ENCODE results near the gene DDAH2. TPM values are rescaled to one million over a fixed set of nuclear protein-coding genes. Genes with fewer than 3 reads are reported as not detected.

DDAH2 gene
- polyA plus RNA-seq, 3 donors: 29.8 to 56.0 (median 30.6) TPM

DNA sequence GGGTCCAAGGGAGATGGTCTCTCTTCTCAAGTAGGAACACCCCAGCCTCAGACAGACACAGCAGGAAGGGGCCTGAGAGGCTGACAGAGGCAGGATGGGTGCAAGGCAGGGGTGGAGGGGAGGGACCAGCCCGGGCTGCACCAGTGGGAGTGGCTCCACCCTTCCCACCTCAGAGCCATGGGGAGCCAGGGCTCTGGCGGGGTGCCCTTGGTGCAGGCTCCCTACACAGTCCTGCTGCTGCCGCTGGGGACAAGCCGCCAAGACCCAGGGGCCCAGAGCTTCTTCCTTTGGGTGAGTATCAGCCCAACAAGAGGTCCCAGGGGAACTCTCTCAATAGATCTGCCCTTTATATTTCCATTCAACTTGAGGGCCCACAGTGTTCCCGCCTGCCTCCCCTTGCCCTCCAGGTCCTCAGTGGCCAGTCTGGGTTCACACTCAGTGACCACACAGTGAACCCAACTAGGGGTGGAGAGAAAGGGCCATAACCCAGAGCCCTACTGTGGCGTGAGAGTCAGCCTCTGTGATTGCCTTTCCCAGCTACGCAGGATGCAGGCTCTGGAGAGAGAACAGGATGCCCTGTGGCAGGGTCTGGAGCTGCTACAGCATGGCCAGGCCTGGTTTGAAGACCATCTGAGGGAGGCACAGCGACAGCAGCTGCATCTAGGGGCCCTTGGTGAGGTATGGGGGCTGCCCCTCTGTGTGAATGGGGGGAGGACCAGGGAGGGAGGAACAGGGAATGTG is 33.9 kb upstream of the DDAH2 start:
- Mint-ChIP-seq H3K4me1 (peaks cover 10% of the 10 kb centered on the region), H3K9me3 (peaks cover 0 to 1% (median 0%) of the 10 kb centered on the region in 7 donors), H3K27me3 (ENCODE audit: low read depth in 3 of 3) (peaks cover under 1 to 11% (median 1%) of the 10 kb centered on the region in 3 donors), H3K27ac (peak overlapping the region in 4 of 7 donors; percentile 10 to 26 (median 18)), H3K4me3 (no peak overlapping the region), H3K36me3 (peaks cover 37 to 55% of the 10 kb centered on the region in 2 donors)
- Histone ChIP-seq H3K9me3 (replicated peaks in 1 of 2; ENCODE audit: control insufficient read depth in 1 of 2, insufficient read depth in 1 of 2, low read length in 2 of 2) (no peaks in the 10 kb centered on the region), H3K27ac (ENCODE audit: low read depth in 1 of 2, low read length in 2 of 2) (no peak overlapping the region), H3K79me2 (ENCODE audit: insufficient read depth, low read length) (no peaks in the 10 kb centered on the region), H3K4me2 (replicated peaks; ENCODE audit: extremely low read depth, low read length, poor library complexity, severe bottlenecking) (no peak overlapping the region), H4K20me1 (ENCODE audit: insufficient read depth, low read length) (no peaks in the 10 kb centered on the region), H3K27me3 (ENCODE audit: control insufficient read depth in 2 of 2, insufficient read depth in 2 of 2, low read length in 2 of 2) (no peaks in the 10 kb centered on the region), H3K36me3 (replicated peaks in 1 of 2; ENCODE audit: control insufficient read depth in 1 of 2, insufficient read depth in 2 of 2, low read length in 2 of 2) (peaks cover 18 to 48% of the 10 kb centered on the region in 2 donors), H3K9ac (ENCODE audit: insufficient read depth, low read length, poor library complexity, severe bottlenecking) (no peak overlapping the region), H3K4me1 (ENCODE audit: control insufficient read depth in 1 of 2, insufficient read depth in 2 of 2, low read length in 2 of 2) (peaks cover 8 to 9% of the 10 kb centered on the region in 2 donors), H3K4me3 (replicated peaks in 1 of 3; ENCODE audit: low read depth in 2 of 3, low read length in 3 of 3) (no peak overlapping the region), H2AFZ (ENCODE audit: insufficient read depth, low read depth, low read length, poor library complexity, severe bottlenecking) (no peak overlapping the region)
- TF ChIP-seq, protein P1, sequence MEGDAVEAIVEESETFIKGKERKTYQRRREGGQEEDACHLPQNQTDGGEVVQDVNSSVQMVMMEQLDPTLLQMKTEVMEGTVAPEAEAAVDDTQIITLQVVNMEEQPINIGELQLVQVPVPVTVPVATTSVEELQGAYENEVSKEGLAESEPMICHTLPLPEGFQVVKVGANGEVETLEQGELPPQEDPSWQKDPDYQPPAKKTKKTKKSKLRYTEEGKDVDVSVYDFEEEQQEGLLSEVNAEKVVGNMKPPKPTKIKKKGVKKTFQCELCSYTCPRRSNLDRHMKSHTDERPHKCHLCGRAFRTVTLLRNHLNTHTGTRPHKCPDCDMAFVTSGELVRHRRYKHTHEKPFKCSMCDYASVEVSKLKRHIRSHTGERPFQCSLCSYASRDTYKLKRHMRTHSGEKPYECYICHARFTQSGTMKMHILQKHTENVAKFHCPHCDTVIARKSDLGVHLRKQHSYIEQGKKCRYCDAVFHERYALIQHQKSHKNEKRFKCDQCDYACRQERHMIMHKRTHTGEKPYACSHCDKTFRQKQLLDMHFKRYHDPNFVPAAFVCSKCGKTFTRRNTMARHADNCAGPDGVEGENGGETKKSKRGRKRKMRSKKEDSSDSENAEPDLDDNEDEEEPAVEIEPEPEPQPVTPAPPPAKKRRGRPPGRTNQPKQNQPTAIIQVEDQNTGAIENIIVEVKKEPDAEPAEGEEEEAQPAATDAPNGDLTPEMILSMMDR (IDR thresholded peaks at IDR 0.05): no peak
- 91% methylated on average over 7 of the region's 8 CpGs for WGBS (ENCODE audit: insufficient coverage)
- no peak for DNase-seq
- intact Hi-C loops (cut with micrococcal nuclease): no loop called here

DNA sequence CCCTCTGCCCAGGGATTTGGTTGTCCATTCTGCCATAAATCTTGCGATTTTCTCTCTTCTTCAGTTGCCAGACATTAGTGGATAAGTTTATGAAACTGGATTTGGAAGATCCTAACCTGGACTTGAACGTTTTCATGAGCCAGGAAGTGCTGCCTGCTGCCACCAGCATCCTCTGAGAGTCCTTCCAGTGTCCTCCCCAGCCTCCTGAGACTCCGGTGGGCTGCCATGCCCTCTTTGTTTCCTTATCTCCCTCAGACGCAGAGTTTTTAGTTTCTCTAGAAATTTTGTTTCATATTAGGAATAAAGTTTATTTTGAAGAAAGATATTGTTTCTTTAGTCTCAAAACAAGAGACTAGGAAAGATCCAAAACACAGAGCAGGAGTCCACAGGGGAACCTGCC is 33.3 kb upstream of the DDAH2 start, which contains the start of gene SAPCD1:
TSS of gene SAPCD1 (plus strand) at position 301 of the 400 bp plus-strand sequence. CDS start 399 bp downstream, outside the sequence.
- H4K20me1 ChIP-seq (ENCODE audit: insufficient read depth, low read length): no peaks in the 10 kb centered on the region
- H3K27ac ChIP-seq (ENCODE audit: low read depth in 1 of 2, low read length in 2 of 2): no peak within 1 kb of the TSS
- Mint-ChIP-seq H3K4me3 (no peak within 1 kb of the TSS), H3K36me3 (peaks cover 37 to 56% of the 10 kb centered on the region in 2 donors), H3K27me3 (ENCODE audit: low read depth in 3 of 3) (peaks cover 1 to 11% (median 1%) of the 10 kb centered on the region in 3 donors), H3K9me3 (no peaks in the 10 kb centered on the region), H3K27ac (peak within 1 kb of the TSS in 5 of 7 donors; percentile 15 to 31 (median 21)), H3K4me1 (peaks cover 5% of the 10 kb centered on the region)
- peaks cover 18 to 50% of the 10 kb centered on the region in 2 donors for H3K36me3 ChIP-seq (replicated peaks in 1 of 2; ENCODE audit: control insufficient read depth in 1 of 2, insufficient read depth in 2 of 2, low read length in 2 of 2)
- 67% methylated on average over 1 of the region's 4 CpGs for WGBS (ENCODE audit: insufficient coverage)
- H3K4me3 ChIP-seq (replicated peaks in 1 of 3; ENCODE audit: low read depth in 2 of 3, low read length in 3 of 3): no peak within 1 kb of the TSS
- no peaks in the 10 kb centered on the region for H3K79me2 ChIP-seq (ENCODE audit: insufficient read depth, low read length)
- H3K9ac ChIP-seq (ENCODE audit: insufficient read depth, low read length, poor library complexity, severe bottlenecking): no peak within 1 kb of the TSS
- peaks cover 2% of the 10 kb centered on the region in 2 donors for H3K4me1 ChIP-seq (ENCODE audit: control insufficient read depth in 1 of 2, insufficient read depth in 2 of 2, low read length in 2 of 2)
- H3K27me3 ChIP-seq (ENCODE audit: control insufficient read depth in 2 of 2, insufficient read depth in 2 of 2, low read length in 2 of 2): no peaks in the 10 kb centered on the region
- DNase-seq: no peak
- TF ChIP-seq, protein P1 (IDR thresholded peaks at IDR 0.05): no peak
- H3K4me2 ChIP-seq (replicated peaks; ENCODE audit: extremely low read depth, low read length, poor library complexity, severe bottlenecking): no peak within 1 kb of the TSS
- intact Hi-C loops (cut with micrococcal nuclease): no loop called here
- H2AFZ ChIP-seq (ENCODE audit: insufficient read depth, low read depth, low read length, poor library complexity, severe bottlenecking): no peak within 1 kb of the TSS
- H3K9me3 ChIP-seq (replicated peaks in 1 of 2; ENCODE audit: control insufficient read depth in 1 of 2, insufficient read depth in 1 of 2, low read length in 2 of 2): no peaks in the 10 kb centered on the region
